NK-92 (cell line): ENCODE measurements around the gene DYRK1A.
"Not testable (repeated sequence)": the region's sequence is repeated elsewhere in the genome, so short reads cannot be mapped to it uniquely, and the experiment has no call there.

Experiments
- DNase-seq: peaks from one replicate; lab custom pipeline; 2025; ENCODE audit not compliant: unreplicated experiment; lab: John Stamatoyannopoulos, UW

DYRK1A gene

GRCh38 chr21:37366482-37367316 is at the start of gene DYRK1A:
DYRK1A (plus strand) TSS chr21:37366773; CDS start chr21:37420375, 53,602 bp downstream.
- DNase-seq = peak; percentile 88

GRCh38 chr21:37319551-37319950 is 47.0 kb upstream of the DYRK1A start:
- DNase-seq = no peak

- no peak for DNase-seq
Measured at GRCh38 chr21:37322084-37322483, 44.5 kb upstream of the DYRK1A start.

- no peak for DNase-seq
Measured at GRCh38 chr21:37324558-37324957, 42.0 kb upstream of the DYRK1A start.

- DNase-seq = not testable (repeated sequence)
Measured at GRCh38 chr21:37328147-37328546, 38.4 kb upstream of the DYRK1A start.

GRCh38 chr21:37331411-37331810 is 35.2 kb upstream of the DYRK1A start:
- DNase-seq = no peak

- DNase-seq = no peak
Measured at GRCh38 chr21:37335053-37335452, 31.5 kb upstream of the DYRK1A start.

- DNase-seq = no peak
Measured at GRCh38 chr21:37337179-37337578, 29.4 kb upstream of the DYRK1A start.

- DNase-seq = no peak
Measured at GRCh38 chr21:37337831-37338230, 28.7 kb upstream of the DYRK1A start.

- no peak for DNase-seq
Measured at GRCh38 chr21:37338671-37339551, 27.7 kb upstream of the DYRK1A start.

- DNase-seq = no peak
Measured at GRCh38 chr21:37339552-37339939, 27.0 kb upstream of the DYRK1A start.

- DNase-seq = no peak
Measured at GRCh38 chr21:37341254-37341960, 25.2 kb upstream of the DYRK1A start.

- no peak for DNase-seq
Measured at GRCh38 chr21:37342046-37342632, 24.4 kb upstream of the DYRK1A start.

GRCh38 chr21:37346841-37347430 is 19.6 kb upstream of the DYRK1A start:
- DNase-seq = no peak

GRCh38 chr21:37348664-37349063 is 17.9 kb upstream of the DYRK1A start:
- DNase-seq = no peak

- DNase-seq = no peak
Measured at GRCh38 chr21:37350472-37350871, 16.1 kb upstream of the DYRK1A start.

GRCh38 chr21:37356706-37357105 is 9.9 kb upstream of the DYRK1A start:
- no peak for DNase-seq

- DNase-seq = no peak
Measured at GRCh38 chr21:37357691-37358090, 8.9 kb upstream of the DYRK1A start.

GRCh38 chr21:37358397-37358796 is 8.2 kb upstream of the DYRK1A start:
- no peak for DNase-seq

GRCh38 chr21:37363936-37364335 is 2.6 kb upstream of the DYRK1A start:
- no peak for DNase-seq

GRCh38 chr21:37364722-37365121 is 1.9 kb upstream of the DYRK1A start:
- no peak for DNase-seq
